ENCODE results near the gene CAPN3. TPM values are rescaled to one million over a fixed set of nuclear protein-coding genes. Genes with fewer than 3 reads are reported as not detected.

CAPN3 gene
- total RNA-seq, 1 donor from 2014 or later, result 1.8 TPM

DNA sequence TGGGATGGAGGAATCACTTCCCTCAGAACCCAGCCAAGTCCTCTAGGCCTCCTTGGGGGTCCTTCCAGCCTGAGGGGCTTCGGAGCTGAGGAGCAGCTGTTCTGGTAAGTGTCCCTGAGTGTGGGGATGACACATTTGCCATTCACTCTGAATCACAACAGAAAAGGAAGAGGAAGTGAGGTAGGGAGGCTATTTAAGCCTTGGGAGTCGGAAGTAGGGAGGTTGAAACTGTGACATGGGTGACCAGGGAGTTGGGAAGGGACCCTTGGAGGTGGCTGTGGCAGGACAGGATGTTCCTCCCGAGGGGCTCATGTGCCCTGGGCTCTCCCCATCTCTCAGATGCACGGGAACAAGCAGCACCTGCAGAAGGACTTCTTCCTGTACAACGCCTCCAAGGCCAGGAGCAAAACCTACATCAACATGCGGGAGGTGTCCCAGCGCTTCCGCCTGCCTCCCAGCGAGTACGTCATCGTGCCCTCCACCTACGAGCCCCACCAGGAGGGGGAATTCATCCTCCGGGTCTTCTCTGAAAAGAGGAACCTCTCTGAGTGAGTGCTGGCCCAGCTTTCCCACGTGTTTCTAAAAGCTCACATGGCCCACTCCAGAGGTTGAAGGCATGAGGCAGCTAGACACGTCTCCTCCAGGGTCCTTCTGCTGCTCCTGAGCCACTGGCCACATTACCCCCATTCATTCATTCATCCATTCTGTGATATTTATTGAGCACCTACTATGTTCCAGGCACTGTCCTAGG lies 43.3 kb downstream of the CAPN3 start:
- Mint-ChIP-seq H3K9me3 (ENCODE audit: unreplicated experiment) (peaks cover 3% of the 10 kb centered on the region), H3K4me1 (ENCODE audit: low read depth, unreplicated experiment) (no peaks in the 10 kb centered on the region), H3K27me3 (ENCODE audit: unreplicated experiment) (no peaks in the 10 kb centered on the region), H3K36me3 (ENCODE audit: unreplicated experiment) (no peaks in the 10 kb centered on the region), H3K4me3 (ENCODE audit: unreplicated experiment) (no peak overlapping the region), H3K27ac (ENCODE audit: unreplicated experiment) (no peak overlapping the region)
- TF ChIP-seq, protein P1, sequence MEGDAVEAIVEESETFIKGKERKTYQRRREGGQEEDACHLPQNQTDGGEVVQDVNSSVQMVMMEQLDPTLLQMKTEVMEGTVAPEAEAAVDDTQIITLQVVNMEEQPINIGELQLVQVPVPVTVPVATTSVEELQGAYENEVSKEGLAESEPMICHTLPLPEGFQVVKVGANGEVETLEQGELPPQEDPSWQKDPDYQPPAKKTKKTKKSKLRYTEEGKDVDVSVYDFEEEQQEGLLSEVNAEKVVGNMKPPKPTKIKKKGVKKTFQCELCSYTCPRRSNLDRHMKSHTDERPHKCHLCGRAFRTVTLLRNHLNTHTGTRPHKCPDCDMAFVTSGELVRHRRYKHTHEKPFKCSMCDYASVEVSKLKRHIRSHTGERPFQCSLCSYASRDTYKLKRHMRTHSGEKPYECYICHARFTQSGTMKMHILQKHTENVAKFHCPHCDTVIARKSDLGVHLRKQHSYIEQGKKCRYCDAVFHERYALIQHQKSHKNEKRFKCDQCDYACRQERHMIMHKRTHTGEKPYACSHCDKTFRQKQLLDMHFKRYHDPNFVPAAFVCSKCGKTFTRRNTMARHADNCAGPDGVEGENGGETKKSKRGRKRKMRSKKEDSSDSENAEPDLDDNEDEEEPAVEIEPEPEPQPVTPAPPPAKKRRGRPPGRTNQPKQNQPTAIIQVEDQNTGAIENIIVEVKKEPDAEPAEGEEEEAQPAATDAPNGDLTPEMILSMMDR (IDR thresholded peaks at IDR 0.05; ENCODE audit: partially characterized antibody, unreplicated experiment), result no peak
- no peak for DNase-seq

DNA sequence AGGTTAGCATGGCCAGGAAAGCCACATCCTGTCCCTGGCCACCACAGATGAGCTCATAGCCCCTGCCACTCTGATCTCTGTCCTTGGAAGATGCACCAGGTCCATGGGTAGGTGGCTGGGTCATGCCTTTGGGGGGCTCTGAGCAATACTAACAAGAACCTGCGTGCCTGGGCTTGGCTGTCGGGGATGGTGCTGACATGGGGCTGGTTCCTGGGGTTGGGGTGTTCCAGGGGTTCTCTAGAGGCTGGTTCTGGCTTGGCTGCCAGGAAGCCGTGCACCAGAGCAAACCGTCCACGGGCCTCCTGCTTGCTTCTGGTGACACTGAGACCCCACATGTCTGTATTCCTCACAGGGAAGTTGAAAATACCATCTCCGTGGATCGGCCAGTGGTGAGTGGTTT lies 44.1 kb downstream of the CAPN3 start:
- H3K4me3 Mint-ChIP-seq (ENCODE audit: unreplicated experiment), result no peak overlapping the region
- H3K4me1 Mint-ChIP-seq (ENCODE audit: low read depth, unreplicated experiment), result no peaks in the 10 kb centered on the region
- no peaks in the 10 kb centered on the region for H3K36me3 Mint-ChIP-seq (ENCODE audit: unreplicated experiment)

DNA sequence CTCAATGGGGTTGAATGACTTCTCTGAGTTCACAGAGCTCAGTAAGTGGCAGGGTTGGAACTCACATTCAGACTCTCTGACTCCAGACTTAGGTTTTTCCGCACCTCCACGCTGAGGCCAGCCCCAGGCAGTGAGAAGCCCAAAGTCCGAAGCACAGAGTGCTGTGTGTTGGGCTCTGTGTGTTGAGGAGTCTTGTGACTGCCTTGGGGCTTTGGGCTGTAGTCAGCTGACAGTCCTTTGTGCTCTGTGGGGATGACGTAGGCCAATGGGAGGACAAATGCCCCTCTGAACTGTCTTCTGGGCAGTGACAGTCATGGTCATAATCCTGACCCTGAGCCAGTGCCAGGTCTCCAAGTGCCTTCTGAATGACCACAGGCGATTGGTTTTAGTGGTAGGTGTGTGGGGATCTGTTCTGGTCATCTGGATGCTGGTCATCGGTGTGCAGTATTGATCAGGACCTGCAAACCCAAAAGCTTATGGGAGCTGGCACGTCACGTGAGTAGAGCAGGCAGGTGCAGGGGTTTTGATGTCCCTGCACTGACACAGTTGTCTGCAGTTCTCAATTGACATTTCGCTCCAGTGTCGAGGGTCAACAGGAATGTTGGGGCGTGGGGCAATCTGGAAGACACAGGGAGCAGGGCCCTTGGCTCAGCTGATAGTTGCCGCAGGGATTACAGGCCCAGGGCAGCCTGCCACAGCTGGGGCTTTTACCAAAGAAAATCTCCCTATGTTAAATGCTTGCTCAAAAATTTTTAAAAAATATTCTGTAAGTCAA lies 45.3 kb downstream of the CAPN3 start:
- Mint-ChIP-seq H3K27me3 (ENCODE audit: unreplicated experiment) (peaks cover 1% of the 10 kb centered on the region), H3K27ac (ENCODE audit: unreplicated experiment) (no peak overlapping the region), H3K36me3 (ENCODE audit: unreplicated experiment) (no peaks in the 10 kb centered on the region), H3K4me1 (ENCODE audit: low read depth, unreplicated experiment) (no peaks in the 10 kb centered on the region), H3K9me3 (ENCODE audit: unreplicated experiment) (peaks cover 3% of the 10 kb centered on the region), H3K4me3 (ENCODE audit: unreplicated experiment) (no peak overlapping the region)
- TF ChIP-seq, protein P1 (IDR thresholded peaks at IDR 0.05; ENCODE audit: partially characterized antibody, unreplicated experiment), result no peak
- DNase-seq, result no peak

More for the DNA sequence above, 44.1 kb downstream of the CAPN3 start:
- H3K27me3 Mint-ChIP-seq (ENCODE audit: unreplicated experiment), result peaks cover under 1% of the 10 kb centered on the region
- DNase-seq, result no peak
- TF ChIP-seq, protein P1 (IDR thresholded peaks at IDR 0.05; ENCODE audit: partially characterized antibody, unreplicated experiment), result no peak
- peaks cover 3% of the 10 kb centered on the region for H3K9me3 Mint-ChIP-seq (ENCODE audit: unreplicated experiment)
- no peak overlapping the region for H3K27ac Mint-ChIP-seq (ENCODE audit: unreplicated experiment)

DNA sequence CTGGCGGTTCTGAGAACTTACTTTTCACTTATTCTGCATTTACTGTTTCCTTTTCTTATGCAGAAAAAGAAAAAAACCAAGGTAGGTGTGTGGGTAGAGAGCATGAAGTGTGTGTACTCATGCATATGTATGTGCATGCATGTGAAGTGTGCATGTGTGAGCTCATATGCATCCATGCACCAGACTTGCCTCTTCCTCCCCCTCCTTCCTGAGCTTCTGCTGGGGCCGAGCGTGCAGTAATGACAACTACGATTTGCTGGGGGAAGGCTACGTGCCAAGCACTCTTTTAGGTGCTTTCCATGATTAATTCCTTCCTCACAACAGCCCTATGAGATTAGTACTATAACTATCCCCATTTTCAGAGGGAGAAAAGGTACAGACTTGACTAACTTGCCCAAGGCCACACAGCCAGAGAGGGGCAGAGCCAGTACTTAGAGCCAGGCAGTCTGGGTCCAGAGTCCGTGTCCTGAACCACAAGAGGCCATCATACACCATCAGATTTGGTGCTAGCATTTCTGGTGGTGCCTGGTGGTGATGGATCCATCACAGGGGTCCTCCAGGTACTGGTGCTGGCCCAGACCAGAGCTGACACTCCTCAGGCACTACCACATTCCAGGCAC lies 46.7 kb downstream of the CAPN3 start:
- TF ChIP-seq, protein P1 (IDR thresholded peaks at IDR 0.05; ENCODE audit: partially characterized antibody, unreplicated experiment), result no peak
- Mint-ChIP-seq H3K36me3 (ENCODE audit: unreplicated experiment) (no peaks in the 10 kb centered on the region), H3K27me3 (ENCODE audit: unreplicated experiment) (peaks cover 1% of the 10 kb centered on the region), H3K4me1 (ENCODE audit: low read depth, unreplicated experiment) (no peaks in the 10 kb centered on the region), H3K9me3 (ENCODE audit: unreplicated experiment) (peaks cover 5% of the 10 kb centered on the region), H3K27ac (ENCODE audit: unreplicated experiment) (no peak overlapping the region), H3K4me3 (ENCODE audit: unreplicated experiment) (no peak overlapping the region)
- DNase-seq, result no peak

Measured in glutamatergic neuron (in vitro differentiated cells).